ENCODE measurements around the gene PSMD2.

Gene PSMD2

DNA sequence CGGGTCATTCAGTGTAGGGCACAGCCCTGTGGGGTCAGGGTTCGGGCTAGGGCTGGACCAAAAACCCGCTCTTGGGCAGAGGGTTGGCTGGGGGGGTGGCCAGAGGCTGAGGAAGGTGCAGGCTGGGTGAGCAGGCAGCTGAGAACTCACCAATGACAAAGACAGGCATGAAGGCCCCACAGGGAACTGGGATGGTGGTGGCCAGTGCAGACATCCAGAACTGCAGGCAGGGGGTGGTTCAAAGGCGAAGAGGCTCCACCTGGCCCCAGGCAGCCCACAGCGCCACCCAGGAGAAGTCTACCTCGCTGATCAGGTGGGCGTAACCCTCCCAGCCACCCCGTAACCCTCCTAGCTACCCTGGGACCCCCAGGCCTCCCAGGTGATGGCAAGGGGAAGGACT, 55.7 kb downstream of the PSMD2 start:
- Histone ChIP-seq H3K36me3 (ENCODE audit: control insufficient read depth, low read depth, low read length) (peaks cover 31% of the 10 kb centered on the region), H3K4me1 (ENCODE audit: control insufficient read depth, low read depth, low read length) (no peaks in the 10 kb centered on the region)

DNA sequence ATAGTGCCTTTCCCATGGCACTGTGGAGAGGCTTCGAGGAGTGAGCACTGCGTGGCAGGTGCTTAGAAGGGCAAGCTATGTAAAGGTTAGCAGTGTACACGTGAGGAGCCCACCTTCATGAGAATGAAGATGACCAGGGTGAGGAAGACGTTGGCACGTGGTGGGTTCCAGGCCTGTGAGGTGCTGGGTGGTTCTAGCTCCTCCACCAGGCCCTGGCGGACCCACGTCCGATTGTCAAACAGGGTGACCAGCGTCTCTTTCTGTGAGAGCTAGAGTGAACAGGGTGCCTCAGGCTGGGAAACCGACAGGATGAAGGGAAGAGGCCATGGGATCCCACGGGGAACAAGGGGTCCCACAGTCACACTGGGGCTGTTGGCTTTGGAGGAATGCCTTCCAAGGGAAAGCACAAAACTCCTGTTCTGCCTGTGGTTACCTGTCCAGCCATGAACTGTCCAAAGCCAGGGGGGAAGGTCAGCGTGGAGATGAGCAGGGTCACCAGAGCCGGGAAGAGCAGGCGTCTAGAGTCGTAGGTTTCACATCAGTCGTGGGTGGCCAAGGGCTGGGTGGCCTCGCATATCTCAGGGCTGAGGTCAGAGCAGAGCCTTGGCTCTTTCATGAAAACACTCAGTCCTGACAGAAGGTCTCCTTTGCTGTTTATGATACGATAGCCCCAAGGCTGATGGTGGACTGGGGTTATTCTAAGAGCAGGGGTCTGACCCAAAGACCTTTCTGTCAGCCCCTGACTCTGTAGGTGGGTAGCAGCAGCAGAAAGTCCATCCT, 56.4 kb downstream of the PSMD2 start:
- Histone ChIP-seq H3K36me3 (ENCODE audit: control insufficient read depth, low read depth, low read length) (peaks cover 31% of the 10 kb centered on the region), H3K27me3 (ENCODE audit: control insufficient read depth, insufficient read depth, low read length) (peaks cover 5% of the 10 kb centered on the region), H3K9me3 (ENCODE audit: control insufficient read depth, low read depth, low read length) (no peaks in the 10 kb centered on the region), H3K27ac (ENCODE audit: low read length) (no peak overlapping the region), H3K9ac (ENCODE audit: low read length) (no peak overlapping the region), H3K4me3 (ENCODE audit: low read length) (no peak overlapping the region), H3K4me1 (ENCODE audit: control insufficient read depth, low read depth, low read length) (peaks cover 7% of the 10 kb centered on the region)

More for the DNA sequence above, 55.7 kb downstream of the PSMD2 start:
- Histone ChIP-seq H3K9me3 (ENCODE audit: control insufficient read depth, low read depth, low read length) (no peaks in the 10 kb centered on the region), H3K27me3 (ENCODE audit: control insufficient read depth, insufficient read depth, low read length) (no peaks in the 10 kb centered on the region), H3K27ac (ENCODE audit: low read length) (no peak overlapping the region), H3K9ac (ENCODE audit: low read length) (no peak overlapping the region), H3K4me3 (ENCODE audit: low read length) (no peak overlapping the region)

DNA sequence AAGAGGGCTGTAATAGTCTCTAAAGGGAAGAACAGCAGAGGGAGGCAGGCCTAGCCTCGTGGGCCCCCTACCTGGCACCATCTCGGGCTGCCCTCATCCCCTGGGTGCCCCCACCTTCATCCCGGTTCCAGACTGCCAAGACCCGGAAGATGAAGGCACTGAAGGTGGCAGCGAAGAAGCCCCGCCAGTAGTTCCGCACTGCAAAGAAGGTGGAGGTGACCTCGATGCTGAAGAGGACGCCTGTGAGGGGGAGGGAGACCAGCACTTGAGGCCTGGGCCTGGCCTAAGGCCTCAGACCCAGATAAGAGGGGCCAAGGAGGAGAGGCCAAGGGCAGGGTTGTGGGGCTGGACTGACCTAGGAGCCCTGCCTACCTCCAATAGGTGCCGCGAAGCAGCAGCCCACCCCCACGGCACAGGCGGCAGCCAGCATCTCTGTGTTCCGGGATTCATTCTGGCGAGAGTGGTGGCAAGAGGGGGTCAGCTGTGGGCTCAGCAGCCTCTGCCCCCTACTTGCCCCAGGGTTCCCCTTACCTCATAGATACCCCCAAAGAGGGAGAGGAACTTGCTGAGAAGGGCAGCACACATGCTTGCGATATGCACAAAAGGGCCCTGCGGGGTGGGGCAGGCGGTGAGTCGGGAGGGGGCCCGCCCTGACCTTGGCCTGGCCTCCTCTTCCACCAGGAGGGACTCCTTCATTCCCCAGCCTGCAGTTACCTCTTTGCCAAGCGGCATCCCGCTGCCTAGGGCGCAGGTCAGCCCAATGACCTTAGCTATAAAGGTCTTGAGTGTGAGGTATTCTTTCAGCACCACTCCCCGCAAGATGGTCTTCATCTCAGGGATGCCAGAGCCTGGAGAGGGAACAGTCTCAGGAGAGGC, 58.4 kb downstream of the PSMD2 start:
- H3K9ac ChIP-seq (ENCODE audit: low read length): no peak overlapping the region
- no peak overlapping the region for H3K4me3 ChIP-seq (ENCODE audit: low read length)
- no peak overlapping the region for H3K27ac ChIP-seq (ENCODE audit: low read length)
- H3K36me3 ChIP-seq (ENCODE audit: control insufficient read depth, low read depth, low read length): peaks cover 30% of the 10 kb centered on the region
- H3K9me3 ChIP-seq (ENCODE audit: control insufficient read depth, low read depth, low read length): no peaks in the 10 kb centered on the region
- peaks cover 13% of the 10 kb centered on the region for H3K27me3 ChIP-seq (ENCODE audit: control insufficient read depth, insufficient read depth, low read length)
- H3K4me1 ChIP-seq (ENCODE audit: control insufficient read depth, low read depth, low read length): peaks cover 13% of the 10 kb centered on the region

DNA sequence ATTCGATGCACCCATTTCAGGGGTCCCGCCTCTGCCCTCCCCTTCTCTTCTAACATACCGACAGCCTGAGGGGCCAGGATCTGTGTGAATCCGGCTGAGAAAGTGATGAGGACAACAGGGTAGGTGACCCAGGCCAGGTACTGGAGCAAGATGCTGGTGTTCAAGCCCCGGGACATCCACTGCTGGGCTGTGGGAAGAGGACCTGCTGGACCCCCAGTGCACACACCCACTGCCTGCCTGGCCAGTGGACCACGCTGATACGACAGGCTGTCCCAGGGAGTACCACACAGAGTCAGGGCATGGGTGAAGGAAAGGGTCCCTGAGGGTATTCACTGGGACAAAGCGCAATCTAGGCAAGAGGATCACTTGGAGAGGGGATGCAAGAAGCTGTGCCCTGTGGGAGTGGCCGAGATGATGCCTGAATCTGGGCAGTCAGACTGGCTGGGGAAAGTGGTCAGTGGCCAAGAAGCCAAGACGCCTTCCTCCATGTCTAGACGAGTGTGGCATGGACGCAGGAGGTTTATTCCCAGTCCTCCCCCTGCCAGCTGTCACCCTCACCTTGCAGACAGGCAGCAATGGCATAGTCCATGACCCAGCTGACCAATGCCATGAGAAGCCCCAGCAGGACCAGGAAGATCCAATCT, 59.2 kb downstream of the PSMD2 start:
- Histone ChIP-seq H3K4me3 (ENCODE audit: low read length) (no peak overlapping the region), H3K27me3 (ENCODE audit: control insufficient read depth, insufficient read depth, low read length) (peaks cover 13% of the 10 kb centered on the region), H3K4me1 (ENCODE audit: control insufficient read depth, low read depth, low read length) (peaks cover 13% of the 10 kb centered on the region), H3K9ac (ENCODE audit: low read length) (no peak overlapping the region), H3K27ac (ENCODE audit: low read length) (no peak overlapping the region), H3K9me3 (ENCODE audit: control insufficient read depth, low read depth, low read length) (no peaks in the 10 kb centered on the region), H3K36me3 (ENCODE audit: control insufficient read depth, low read depth, low read length) (peaks cover 26% of the 10 kb centered on the region)

Data from iPS-18a (cell line).